Measurements from ENCODE around the gene ZNF654.
"Not testable (repeated sequence)": the region's sequence is repeated elsewhere in the genome, so short reads cannot be mapped to it uniquely, and the experiment has no call there.

The ZNF654 gene

DNA sequence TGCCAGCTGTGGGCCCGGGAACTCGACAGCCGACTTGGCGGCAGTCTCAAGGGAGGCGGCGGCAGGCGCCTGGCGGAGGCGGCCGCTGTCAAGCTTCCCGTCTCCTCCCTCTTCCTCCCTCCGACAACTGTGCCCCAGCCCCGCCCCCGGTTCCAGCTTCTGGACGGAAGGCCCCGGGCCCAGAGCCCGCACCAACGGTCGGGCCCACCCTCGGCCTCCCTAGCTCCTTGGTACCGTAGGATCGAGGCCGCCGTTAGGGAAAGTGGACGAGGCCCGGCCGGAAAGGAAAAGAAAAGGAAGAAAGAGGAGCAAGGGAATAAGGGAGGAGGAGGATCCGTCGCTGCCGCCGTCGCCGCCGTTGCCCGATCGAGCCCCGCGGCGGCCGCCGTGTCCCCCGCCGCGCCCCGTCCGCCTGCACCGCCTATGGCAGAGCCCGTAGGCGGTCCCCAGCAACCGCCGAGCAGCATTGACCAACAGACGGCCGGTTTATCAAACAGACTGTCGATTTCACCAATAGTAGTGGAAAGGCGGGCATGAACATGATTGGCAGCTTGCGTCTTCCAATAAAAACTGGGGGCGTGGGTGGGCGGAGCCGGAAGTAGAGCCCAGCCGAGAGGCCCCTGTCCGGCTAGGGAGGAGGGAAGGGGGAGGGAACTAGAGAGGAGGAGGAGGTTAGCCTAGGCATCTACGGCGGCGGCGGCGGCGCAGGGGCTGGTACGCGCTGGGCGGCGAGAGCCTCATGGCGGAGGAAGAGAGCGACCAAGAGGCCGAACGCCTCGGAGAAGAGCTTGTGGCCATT, at the start of gene ZNF654, which contains the start of gene CGGBP1:
TSS of gene ZNF654 (plus strand) at position 675 of the 799 bp plus-strand sequence. CDS start at position 740, 65 bp downstream.
TSS of gene CGGBP1 (minus strand) at position 425 of the 799 bp plus-strand sequence. CDS start 3,029 bp downstream, outside the sequence.
- no peak for TF ChIP-seq CTCF (IDR thresholded peaks at IDR 0.05; ENCODE audit: low read length, missing control alignments)
- peak; percentile 99 for DNase-seq (ENCODE audit: low read depth)

GRCh38 chr3:88010810-88011209, 48.2 kb upstream of the ZNF654 start:
- no peak overlapping the region for H3K4me3 ChIP-seq (replicated peaks; ENCODE audit: low read depth, low read length)
- no peak for TF ChIP-seq CTCF (IDR thresholded peaks at IDR 0.05; ENCODE audit: low read length, missing control alignments)
- DNase-seq (ENCODE audit: low read depth): no peak

More for the DNA sequence above, at the start of gene ZNF654, which contains the start of gene CGGBP1:
- H3K4me3 ChIP-seq (replicated peaks; ENCODE audit: low read depth, low read length): peak within 1 kb of the TSS; percentile 92

GRCh38 chr3:88013592-88013991, 45.5 kb upstream of the ZNF654 start:
- DNase-seq (ENCODE audit: low read depth): no peak
- TF ChIP-seq CTCF (IDR thresholded peaks at IDR 0.05; ENCODE audit: low read length, missing control alignments): no peak
- no peak overlapping the region for H3K4me3 ChIP-seq (replicated peaks; ENCODE audit: low read depth, low read length)

DNA sequence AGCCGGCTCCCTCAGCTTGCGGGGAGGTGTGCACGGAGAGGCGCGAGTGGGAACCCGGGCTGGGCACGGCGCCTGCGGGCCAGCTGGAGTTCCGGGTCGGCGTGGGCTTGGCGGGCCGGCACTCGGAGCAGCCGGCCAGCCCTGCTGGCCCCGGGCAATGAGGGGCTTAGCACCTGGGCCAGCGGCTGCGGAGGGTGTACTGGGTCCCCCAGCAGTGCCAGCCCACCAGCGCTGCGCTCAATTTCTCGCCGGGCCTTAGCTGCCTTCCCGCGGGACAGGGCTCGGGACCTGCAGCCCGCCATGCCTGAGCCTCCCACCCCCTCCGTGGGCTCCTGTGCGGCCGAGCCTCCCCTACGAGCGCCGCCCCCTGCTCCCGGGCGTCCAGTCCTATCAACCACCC, 43.4 kb upstream of the ZNF654 start:
- not testable (repeated sequence) for DNase-seq (ENCODE audit: low read depth); H3K4me3 ChIP-seq (replicated peaks; ENCODE audit: low read depth, low read length)

GRCh38 chr3:88019024-88019423, 40.0 kb upstream of the ZNF654 start:
- no peak overlapping the region for H3K4me3 ChIP-seq (replicated peaks; ENCODE audit: low read depth, low read length)
- no peak for DNase-seq (ENCODE audit: low read depth)
- TF ChIP-seq CTCF (IDR thresholded peaks at IDR 0.05; ENCODE audit: low read length, missing control alignments): no peak

DNA sequence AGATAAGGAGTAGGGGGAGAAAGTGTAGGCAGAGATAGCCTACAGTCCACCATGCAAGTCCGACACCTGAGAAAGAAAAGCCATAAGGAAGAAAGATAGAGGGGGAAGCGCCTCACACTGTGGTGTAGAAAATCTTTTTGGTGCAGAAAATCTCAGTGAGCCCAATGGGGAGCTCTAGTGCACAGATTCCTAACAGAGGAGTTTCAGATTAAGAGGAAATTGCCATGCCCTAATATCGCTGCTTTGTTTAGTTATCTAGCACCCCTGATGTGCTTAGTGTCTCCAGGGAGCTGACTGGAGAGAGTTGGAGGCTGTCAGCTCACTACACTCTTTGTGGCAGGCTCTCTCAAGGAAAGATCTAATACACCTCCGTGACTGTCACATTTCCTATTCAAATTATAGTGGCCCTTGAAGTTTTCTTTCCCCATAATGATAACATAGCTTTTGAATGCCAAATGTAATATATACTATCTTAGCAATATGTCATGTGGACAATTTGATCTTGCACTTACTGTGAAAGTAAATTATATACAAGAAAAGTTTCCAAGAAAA, 34.0 kb upstream of the ZNF654 start:
- no peak for DNase-seq (ENCODE audit: low read depth)
- no peak overlapping the region for H3K4me3 ChIP-seq (replicated peaks; ENCODE audit: low read depth, low read length)
- TF ChIP-seq CTCF (IDR thresholded peaks at IDR 0.05; ENCODE audit: low read length, missing control alignments): no peak

- TF ChIP-seq CTCF (IDR thresholded peaks at IDR 0.05; ENCODE audit: low read length, missing control alignments): no peak
- no peak for DNase-seq (ENCODE audit: low read depth)
Measured at GRCh38 chr3:88028876-88029275, 30.2 kb upstream of the ZNF654 start.

More at GRCh38 chr3:88028876-88029275, 30.2 kb upstream of the ZNF654 start:
- H3K4me3 ChIP-seq (replicated peaks; ENCODE audit: low read depth, low read length): no peak overlapping the region

Data from fibroblast of pulmonary artery (primary cell).